Esophagus (tissue), 2 donors: ENCODE results near the gene NFIL3. TPM values are rescaled to one million over a fixed set of nuclear protein-coding genes. Genes with fewer than 3 reads are reported as not detected.
"Not testable (repeated sequence)": the region's sequence is repeated elsewhere in the genome, so short reads cannot be mapped to it uniquely, and the experiment has no call there.

Experiments
- H3K27ac ChIP-seq, 2 donors: one replicate each; pipeline ENCODE4 v1.5.1; 2013; ENCODE audit warnings: low read depth in 2 of 2, mild to moderate bottlenecking in 2 of 2, inconsistent platforms in 1 of 2, low read length in 1 of 2, moderate library complexity in 1 of 2
- H3K27me3 ChIP-seq, 2 donors: one replicate each; pipeline ENCODE4 v1.6.1; 2013; ENCODE audit warnings: low read length in 2 of 2, control low read depth in 1 of 2, mild to moderate bottlenecking in 1 of 2; ENCODE audit not compliant: insufficient read depth in 2 of 2, control insufficient read depth in 1 of 2
- H3K36me3 ChIP-seq, 2 donors: one replicate each; pipeline ENCODE4 v1.6.1; 2013; ENCODE audit warnings: low read length in 1 of 2; ENCODE audit not compliant: control insufficient read depth in 2 of 2, insufficient read depth in 2 of 2
- H3K4me1 ChIP-seq, 2 donors: one replicate each; pipeline ENCODE4 v1.6.1; 2013; ENCODE audit warnings: low read length in 1 of 2; ENCODE audit not compliant: control insufficient read depth in 2 of 2, insufficient read depth in 2 of 2
- H3K4me3 ChIP-seq, 2 donors: one replicate each; pipeline ENCODE4 v1.5.1; 2013; ENCODE audit warnings: low read length in 2 of 2, mild to moderate bottlenecking in 2 of 2, low read depth in 1 of 2, moderate library complexity in 1 of 2
- H3K9me3 ChIP-seq, 2 donors: one replicate each; pipeline ENCODE4 v1.6.1; 2013; ENCODE audit warnings: mild to moderate bottlenecking in 2 of 2, low read depth in 1 of 2, low read length in 1 of 2, moderate library complexity in 1 of 2; ENCODE audit not compliant: control insufficient read depth in 2 of 2, insufficient read depth in 1 of 2
- WGBS, 2 donors: extraction: QIAGEN DNeasy Blood & Tissue Kit; methylation state at CpG; one replicate each; pipeline ENCODE4 v1.1.7; 2013; 5-methylcytosine and 5-hydroxymethylcytosine counted together
- polyA plus RNA-seq, 2 donors: library from polyadenylated mRNA; stranded (reverse); fragments of 200-250 nt; gene quantifications; one replicate each; pipeline ENCODE4 v1.2.3, GENCODE V29; 2013
- donor health status: healthy with polysubstance abuse.
- donor health status: Bipolar disorder and iron deficiency.

NFIL3 gene
- polyA plus RNA-seq, 2 donors: 5.0 to 12.7 TPM

- H3K27me3 ChIP-seq, H3K9me3 ChIP-seq, H3K36me3 ChIP-seq, H3K4me3 ChIP-seq, H3K27ac ChIP-seq, H3K4me1 ChIP-seq: not testable (repeated sequence)
- WGBS, 2 donors: 83 to 88% methylated on average over 3 of the region's 3 CpGs
Observed at GRCh38 chr9:91370006-91370405, 53.6 kb downstream of the NFIL3 start.

- Histone ChIP-seq H3K27ac (no peak overlapping the region), H3K4me1 (peaks cover 0 to 1% of the 10 kb centered on the region in 2 donors), H3K36me3 (no peaks in the 10 kb centered on the region), H3K27me3 (no peaks in the 10 kb centered on the region), H3K4me3 (no peak overlapping the region), H3K9me3 (no peaks in the 10 kb centered on the region)
- WGBS, 2 donors: 96 to 97% methylated on average over 3 of the region's 3 CpGs
Observed at GRCh38 chr9:91364702-91365101, 58.9 kb downstream of the NFIL3 start.

- peaks cover 0 to 1% of the 10 kb centered on the region in 2 donors for H3K4me1 ChIP-seq
- no peaks in the 10 kb centered on the region for H3K27me3 ChIP-seq
- H3K27ac ChIP-seq: no peak overlapping the region
- H3K9me3 ChIP-seq: no peaks in the 10 kb centered on the region
- H3K36me3 ChIP-seq: no peaks in the 10 kb centered on the region
- WGBS, 2 donors: 82 to 84% methylated on average over 7 of the region's 7 CpGs
- H3K4me3 ChIP-seq: no peak overlapping the region
Observed at GRCh38 chr9:91364005-91364404, 59.6 kb downstream of the NFIL3 start.

GRCh38 chr9:91362051-91362611 is 61.5 kb downstream of the NFIL3 start:
- peak overlapping the region; percentile 87 to 96 for H3K4me3 ChIP-seq
- WGBS, 2 donors: 51 to 53% methylated on average over 15 of the region's 15 CpGs
- H3K9me3 ChIP-seq: no peaks in the 10 kb centered on the region
- no peaks in the 10 kb centered on the region for H3K36me3 ChIP-seq
- peaks cover 0 to 1% of the 10 kb centered on the region in 2 donors for H3K4me1 ChIP-seq
- H3K27ac ChIP-seq: peak overlapping the region in 1 of 2 donors; percentile 22
- no peaks in the 10 kb centered on the region for H3K27me3 ChIP-seq

- H3K36me3 ChIP-seq: no peaks in the 10 kb centered on the region
- peaks cover 0 to 1% of the 10 kb centered on the region in 2 donors for H3K4me1 ChIP-seq
- peak within 1 kb of the TSS; percentile 87 to 96 for H3K4me3 ChIP-seq
- H3K9me3 ChIP-seq: no peaks in the 10 kb centered on the region
- 0% methylated on average over 72 to 82 of the region's 82 CpGs for WGBS, 2 donors
- peak within 1 kb of the TSS; percentile 77 to 90 for H3K27ac ChIP-seq
- no peaks in the 10 kb centered on the region for H3K27me3 ChIP-seq
Observed at GRCh38 chr9:91361291-91362050, 62.2 kb downstream of the NFIL3 start, which contains the start of gene AUH. Gene AUH (minus strand): TSS chr9:91361918. CDS start chr9:91361889, 29 bp downstream.

GRCh38 chr9:91360551-91361290 is 62.9 kb downstream of the NFIL3 start:
- H3K27me3 ChIP-seq: no peaks in the 10 kb centered on the region
- peak overlapping the region; percentile 33 to 77 for H3K27ac ChIP-seq
- no peaks in the 10 kb centered on the region for H3K9me3 ChIP-seq
- peaks cover 0 to 1% of the 10 kb centered on the region in 2 donors for H3K4me1 ChIP-seq
- H3K36me3 ChIP-seq: no peaks in the 10 kb centered on the region
- H3K4me3 ChIP-seq: peak overlapping the region; percentile 87 to 96
- 17 to 21% methylated on average over 10 of the region's 10 CpGs for WGBS, 2 donors

GRCh38 chr9:91359734-91360470 is 63.7 kb downstream of the NFIL3 start:
- no peaks in the 10 kb centered on the region for H3K9me3 ChIP-seq
- H3K36me3 ChIP-seq: no peaks in the 10 kb centered on the region
- H3K4me3 ChIP-seq: peak overlapping the region in 1 of 2 donors; percentile 87
- H3K27ac ChIP-seq: no peak overlapping the region
- no peaks in the 10 kb centered on the region for H3K27me3 ChIP-seq
- 58 to 60% methylated on average over 7 of the region's 7 CpGs for WGBS, 2 donors
- H3K4me1 ChIP-seq: peaks cover 0 to 1% of the 10 kb centered on the region in 2 donors

- 71 to 74% methylated on average over 2 of the region's 2 CpGs for WGBS, 2 donors
- no peaks in the 10 kb centered on the region for H3K9me3 ChIP-seq
- H3K4me1 ChIP-seq: peaks cover 0 to 1% of the 10 kb centered on the region in 2 donors
- H3K27me3 ChIP-seq: no peaks in the 10 kb centered on the region
- H3K27ac ChIP-seq: no peak overlapping the region
- no peaks in the 10 kb centered on the region for H3K36me3 ChIP-seq
- H3K4me3 ChIP-seq: no peak overlapping the region
Observed at GRCh38 chr9:91359083-91359482, 64.5 kb downstream of the NFIL3 start.
